ENCODE measurements around the gene HIF1A. TPM values are rescaled to one million over a fixed set of nuclear protein-coding genes. Genes with fewer than 3 reads are reported as not detected.
A peak's percentile ranks its signal among the peaks of the same experiment; 100 is the strongest.

Gene HIF1A
- total and polyA plus RNA-seq, 2 of the 13 experiments (the other 11 are each of a cell fraction or from before 2014, with no cell fraction given) = 41.0 to 126 TPM

DNA sequence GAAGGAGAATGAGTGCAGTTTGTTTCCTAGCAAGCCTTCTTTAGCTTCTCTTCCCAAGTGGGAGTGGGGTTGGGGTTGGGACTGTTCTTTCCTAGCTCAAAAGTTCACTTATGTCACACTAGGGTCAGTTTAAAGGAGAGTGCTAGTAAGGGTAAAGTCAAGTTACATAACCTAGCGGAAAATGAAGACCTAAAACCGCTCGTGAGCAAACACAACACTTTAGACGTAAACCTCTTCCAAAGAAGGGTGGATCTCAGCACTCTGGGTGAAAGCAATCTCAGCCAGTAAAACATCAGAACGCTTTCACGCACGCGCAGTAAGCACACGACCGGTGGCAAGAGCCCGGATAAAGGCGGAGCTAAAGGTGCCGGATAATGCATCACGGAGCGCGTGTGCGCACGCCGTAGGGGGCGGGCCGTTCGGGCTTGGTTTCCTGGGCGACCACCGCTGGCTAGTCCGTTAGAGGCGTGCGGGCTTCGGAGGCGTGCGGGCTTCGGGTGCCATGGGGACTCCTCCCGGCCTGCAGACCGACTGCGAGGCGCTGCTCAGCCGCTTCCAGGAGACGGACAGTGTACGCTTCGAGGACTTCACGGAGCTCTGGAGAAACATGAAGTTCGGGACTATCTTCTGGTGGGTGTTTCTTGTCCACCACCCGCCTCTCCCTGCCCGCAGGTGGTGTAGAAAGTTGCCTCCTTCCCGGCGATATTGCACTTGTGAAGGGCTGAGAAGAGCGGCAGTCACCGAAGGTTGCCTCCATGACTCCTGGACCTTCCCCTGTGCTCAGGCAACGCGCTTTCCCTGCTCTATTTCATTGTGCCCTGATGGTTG lies 66.9 kb downstream of the HIF1A start, which contains the start of gene SNAPC1 (continued):
- TF ChIP-seq, protein P1, sequence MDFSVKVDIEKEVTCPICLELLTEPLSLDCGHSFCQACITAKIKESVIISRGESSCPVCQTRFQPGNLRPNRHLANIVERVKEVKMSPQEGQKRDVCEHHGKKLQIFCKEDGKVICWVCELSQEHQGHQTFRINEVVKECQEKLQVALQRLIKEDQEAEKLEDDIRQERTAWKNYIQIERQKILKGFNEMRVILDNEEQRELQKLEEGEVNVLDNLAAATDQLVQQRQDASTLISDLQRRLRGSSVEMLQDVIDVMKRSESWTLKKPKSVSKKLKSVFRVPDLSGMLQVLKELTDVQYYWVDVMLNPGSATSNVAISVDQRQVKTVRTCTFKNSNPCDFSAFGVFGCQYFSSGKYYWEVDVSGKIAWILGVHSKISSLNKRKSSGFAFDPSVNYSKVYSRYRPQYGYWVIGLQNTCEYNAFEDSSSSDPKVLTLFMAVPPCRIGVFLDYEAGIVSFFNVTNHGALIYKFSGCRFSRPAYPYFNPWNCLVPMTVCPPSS (IDR thresholded peaks at IDR 0.05) = no peak
- TF ChIP-seq ZBTB8A (CRISPR knock-in tag; IDR thresholded peaks at IDR 0.05; ENCODE audit: borderline replicate concordance, low read depth) (no peak; the same call in 1 of the 2 replicates), ZNF333 (CRISPR knock-in tag; IDR thresholded peaks at IDR 0.05; ENCODE audit: borderline replicate concordance) (no peak), PLRG1 (conservative IDR thresholded peaks at IDR 0.05) (no peak), ZNF816 (CRISPR knock-in tag; IDR thresholded peaks at IDR 0.05; ENCODE audit: borderline replicate concordance) (no peak), FOXA3 (CRISPR knock-in tag; IDR thresholded peaks at IDR 0.05) (0 out of 2 replicates have a peak, but pooled peaks have one; percentile 29), SP4 (CRISPR knock-in tag; IDR thresholded peaks at IDR 0.05) (peak; percentile 71), ZKSCAN5 (CRISPR knock-in tag; IDR thresholded peaks at IDR 0.05) (no peak), SAFB2 (CRISPR knock-in tag; IDR thresholded peaks at IDR 0.05; ENCODE audit: borderline replicate concordance, low read depth) (no peak; the same call in 1 of the 2 replicates), KDM4B (CRISPR knock-in tag; IDR thresholded peaks at IDR 0.05) (no peak; the same call in 1 of the 2 replicates), ZNF143 (CRISPR knock-in tag; IDR thresholded peaks at IDR 0.05) (no peak), NFATC3 (CRISPR knock-in tag; IDR thresholded peaks at IDR 0.05) (no peak), ARID2 (CRISPR knock-in tag; IDR thresholded peaks at IDR 0.05; ENCODE audit: borderline replicate concordance) (no peak)
- TF ChIP-seq, protein P2, sequence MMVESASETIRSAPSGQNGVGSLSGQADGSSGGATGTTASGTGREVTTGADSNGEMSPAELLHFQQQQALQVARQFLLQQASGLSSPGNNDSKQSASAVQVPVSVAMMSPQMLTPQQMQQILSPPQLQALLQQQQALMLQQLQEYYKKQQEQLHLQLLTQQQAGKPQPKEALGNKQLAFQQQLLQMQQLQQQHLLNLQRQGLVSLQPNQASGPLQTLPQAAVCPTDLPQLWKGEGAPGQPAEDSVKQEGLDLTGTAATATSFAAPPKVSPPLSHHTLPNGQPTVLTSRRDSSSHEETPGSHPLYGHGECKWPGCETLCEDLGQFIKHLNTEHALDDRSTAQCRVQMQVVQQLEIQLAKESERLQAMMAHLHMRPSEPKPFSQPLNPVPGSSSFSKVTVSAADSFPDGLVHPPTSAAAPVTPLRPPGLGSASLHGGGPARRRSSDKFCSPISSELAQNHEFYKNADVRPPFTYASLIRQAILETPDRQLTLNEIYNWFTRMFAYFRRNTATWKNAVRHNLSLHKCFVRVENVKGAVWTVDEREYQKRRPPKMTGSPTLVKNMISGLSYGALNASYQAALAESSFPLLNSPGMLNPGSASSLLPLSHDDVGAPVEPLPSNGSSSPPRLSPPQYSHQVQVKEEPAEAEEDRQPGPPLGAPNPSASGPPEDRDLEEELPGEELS (CRISPR knock-in tag; IDR thresholded peaks at IDR 0.05) = peak; percentile 49; the same call in 1 of the 2 replicates
- TF ChIP-seq, protein P3, sequence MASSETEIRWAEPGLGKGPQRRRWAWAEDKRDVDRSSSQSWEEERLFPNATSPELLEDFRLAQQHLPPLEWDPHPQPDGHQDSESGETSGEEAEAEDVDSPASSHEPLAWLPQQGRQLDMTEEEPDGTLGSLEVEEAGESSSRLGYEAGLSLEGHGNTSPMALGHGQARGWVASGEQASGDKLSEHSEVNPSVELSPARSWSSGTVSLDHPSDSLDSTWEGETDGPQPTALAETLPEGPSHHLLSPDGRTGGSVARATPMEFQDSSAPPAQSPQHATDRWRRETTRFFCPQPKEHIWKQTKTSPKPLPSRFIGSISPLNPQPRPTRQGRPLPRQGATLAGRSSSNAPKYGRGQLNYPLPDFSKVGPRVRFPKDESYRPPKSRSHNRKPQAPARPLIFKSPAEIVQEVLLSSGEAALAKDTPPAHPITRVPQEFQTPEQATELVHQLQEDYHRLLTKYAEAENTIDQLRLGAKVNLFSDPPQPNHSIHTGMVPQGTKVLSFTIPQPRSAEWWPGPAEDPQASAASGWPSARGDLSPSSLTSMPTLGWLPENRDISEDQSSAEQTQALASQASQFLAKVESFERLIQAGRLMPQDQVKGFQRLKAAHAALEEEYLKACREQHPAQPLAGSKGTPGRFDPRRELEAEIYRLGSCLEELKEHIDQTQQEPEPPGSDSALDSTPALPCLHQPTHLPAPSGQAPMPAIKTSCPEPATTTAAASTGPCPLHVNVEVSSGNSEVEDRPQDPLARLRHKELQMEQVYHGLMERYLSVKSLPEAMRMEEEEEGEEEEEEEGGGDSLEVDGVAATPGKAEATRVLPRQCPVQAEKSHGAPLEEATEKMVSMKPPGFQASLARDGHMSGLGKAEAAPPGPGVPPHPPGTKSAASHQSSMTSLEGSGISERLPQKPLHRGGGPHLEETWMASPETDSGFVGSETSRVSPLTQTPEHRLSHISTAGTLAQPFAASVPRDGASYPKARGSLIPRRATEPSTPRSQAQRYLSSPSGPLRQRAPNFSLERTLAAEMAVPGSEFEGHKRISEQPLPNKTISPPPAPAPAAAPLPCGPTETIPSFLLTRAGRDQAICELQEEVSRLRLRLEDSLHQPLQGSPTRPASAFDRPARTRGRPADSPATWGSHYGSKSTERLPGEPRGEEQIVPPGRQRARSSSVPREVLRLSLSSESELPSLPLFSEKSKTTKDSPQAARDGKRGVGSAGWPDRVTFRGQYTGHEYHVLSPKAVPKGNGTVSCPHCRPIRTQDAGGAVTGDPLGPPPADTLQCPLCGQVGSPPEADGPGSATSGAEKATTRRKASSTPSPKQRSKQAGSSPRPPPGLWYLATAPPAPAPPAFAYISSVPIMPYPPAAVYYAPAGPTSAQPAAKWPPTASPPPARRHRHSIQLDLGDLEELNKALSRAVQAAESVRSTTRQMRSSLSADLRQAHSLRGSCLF (CRISPR knock-in tag; IDR thresholded peaks at IDR 0.05; ENCODE audit: borderline replicate concordance) = no peak
- TF ChIP-seq, protein P4, sequence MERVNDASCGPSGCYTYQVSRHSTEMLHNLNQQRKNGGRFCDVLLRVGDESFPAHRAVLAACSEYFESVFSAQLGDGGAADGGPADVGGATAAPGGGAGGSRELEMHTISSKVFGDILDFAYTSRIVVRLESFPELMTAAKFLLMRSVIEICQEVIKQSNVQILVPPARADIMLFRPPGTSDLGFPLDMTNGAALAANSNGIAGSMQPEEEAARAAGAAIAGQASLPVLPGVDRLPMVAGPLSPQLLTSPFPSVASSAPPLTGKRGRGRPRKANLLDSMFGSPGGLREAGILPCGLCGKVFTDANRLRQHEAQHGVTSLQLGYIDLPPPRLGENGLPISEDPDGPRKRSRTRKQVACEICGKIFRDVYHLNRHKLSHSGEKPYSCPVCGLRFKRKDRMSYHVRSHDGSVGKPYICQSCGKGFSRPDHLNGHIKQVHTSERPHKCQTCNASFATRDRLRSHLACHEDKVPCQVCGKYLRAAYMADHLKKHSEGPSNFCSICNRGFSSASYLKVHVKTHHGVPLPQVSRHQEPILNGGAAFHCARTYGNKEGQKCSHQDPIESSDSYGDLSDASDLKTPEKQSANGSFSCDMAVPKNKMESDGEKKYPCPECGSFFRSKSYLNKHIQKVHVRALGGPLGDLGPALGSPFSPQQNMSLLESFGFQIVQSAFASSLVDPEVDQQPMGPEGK (CRISPR knock-in tag; IDR thresholded peaks at IDR 0.05) = no peak
- TF ChIP-seq, protein P5, sequence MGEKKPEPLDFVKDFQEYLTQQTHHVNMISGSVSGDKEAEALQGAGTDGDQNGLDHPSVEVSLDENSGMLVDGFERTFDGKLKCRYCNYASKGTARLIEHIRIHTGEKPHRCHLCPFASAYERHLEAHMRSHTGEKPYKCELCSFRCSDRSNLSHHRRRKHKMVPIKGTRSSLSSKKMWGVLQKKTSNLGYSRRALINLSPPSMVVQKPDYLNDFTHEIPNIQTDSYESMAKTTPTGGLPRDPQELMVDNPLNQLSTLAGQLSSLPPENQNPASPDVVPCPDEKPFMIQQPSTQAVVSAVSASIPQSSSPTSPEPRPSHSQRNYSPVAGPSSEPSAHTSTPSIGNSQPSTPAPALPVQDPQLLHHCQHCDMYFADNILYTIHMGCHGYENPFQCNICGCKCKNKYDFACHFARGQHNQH (CRISPR knock-in tag; IDR thresholded peaks at IDR 0.05) = peak; percentile 34; the same call in 1 of the 2 replicates

All from HepG2 (cell line).